HG03558 (cell line): ENCODE data around the gene MUC15.
"Not testable (repeated sequence)": the region's sequence is repeated elsewhere in the genome, so short reads cannot be mapped to it uniquely, and the experiment has no call there.

ENCODE experiments used
- ATAC-seq: cut with Tn5 transposase; IDR thresholded peaks from one replicate; pipeline ENCODE4 v1.9.1; 2021; ENCODE audit warnings: moderate number of reproducible peaks; ENCODE audit not compliant: unreplicated experiment; ENCODE audit errors: extremely low read depth

Gene MUC15, protein sequence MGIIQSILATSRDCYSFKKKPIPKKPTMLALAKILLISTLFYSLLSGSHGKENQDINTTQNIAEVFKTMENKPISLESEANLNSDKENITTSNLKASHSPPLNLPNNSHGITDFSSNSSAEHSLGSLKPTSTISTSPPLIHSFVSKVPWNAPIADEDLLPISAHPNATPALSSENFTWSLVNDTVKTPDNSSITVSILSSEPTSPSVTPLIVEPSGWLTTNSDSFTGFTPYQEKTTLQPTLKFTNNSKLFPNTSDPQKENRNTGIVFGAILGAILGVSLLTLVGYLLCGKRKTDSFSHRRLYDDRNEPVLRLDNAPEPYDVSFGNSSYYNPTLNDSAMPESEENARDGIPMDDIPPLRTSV

DNA sequence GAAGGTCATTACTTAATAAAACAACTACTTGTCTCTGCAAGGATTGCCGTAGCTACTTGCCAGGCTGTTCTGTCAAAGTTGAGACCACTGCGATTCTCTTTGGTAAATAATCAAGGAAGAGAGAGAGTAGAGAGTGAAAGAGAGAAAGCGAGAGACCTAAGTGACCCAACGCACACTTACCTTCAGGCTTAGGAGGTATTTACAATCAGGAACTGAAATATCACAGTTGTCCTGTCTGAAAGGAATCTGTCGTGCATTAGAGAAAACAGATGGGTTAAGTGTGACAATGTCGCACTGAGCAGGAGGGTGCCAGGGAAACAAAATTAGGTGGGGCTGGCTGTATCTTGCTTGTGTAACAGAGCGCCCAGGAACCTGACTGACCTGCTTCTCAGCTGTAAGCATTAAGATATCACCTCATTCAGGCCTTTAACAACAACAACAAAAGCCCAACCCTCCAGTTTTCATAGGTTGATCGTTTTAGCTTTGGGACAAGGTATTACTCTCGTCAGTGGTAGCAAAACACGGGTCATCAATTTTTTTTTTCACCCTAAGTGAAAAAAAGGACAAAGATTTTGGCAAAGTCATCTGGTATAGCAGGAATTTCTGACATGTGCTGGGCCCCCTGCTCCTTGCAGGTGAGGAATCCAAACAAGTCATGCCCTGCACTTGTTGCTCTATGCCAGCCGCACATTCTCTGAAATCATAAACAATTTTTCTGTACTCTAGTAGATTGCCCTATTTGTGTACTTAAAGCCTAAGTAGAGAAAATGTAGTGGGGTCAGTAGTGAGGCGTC is at the start of gene MUC15:
Gene MUC15 (minus strand): TSS at position 403 of the 794 bp plus-strand sequence. CDS start 5,169 bp downstream, outside the sequence.
- no peak for ATAC-seq

DNA sequence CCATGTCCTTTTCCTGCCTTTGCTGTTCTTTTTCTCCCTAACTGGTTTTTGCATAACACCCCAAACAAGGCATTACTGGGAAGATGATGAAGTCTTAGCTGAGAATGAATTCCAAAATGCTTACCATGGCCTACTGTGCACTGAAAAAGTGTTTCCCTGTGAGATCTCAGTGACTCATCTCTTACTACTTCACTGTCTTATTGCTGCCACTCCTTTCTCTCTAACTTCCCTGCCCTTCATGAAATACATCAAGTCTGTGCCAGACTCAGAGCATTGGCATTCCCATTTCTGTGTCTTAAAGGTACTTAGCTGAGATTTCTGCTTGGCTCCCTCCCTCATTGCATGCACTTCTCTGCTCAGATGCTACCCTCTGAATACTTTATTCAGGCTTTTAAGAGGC is 49.1 kb upstream of the MUC15 start:
- no peak for ATAC-seq

DNA sequence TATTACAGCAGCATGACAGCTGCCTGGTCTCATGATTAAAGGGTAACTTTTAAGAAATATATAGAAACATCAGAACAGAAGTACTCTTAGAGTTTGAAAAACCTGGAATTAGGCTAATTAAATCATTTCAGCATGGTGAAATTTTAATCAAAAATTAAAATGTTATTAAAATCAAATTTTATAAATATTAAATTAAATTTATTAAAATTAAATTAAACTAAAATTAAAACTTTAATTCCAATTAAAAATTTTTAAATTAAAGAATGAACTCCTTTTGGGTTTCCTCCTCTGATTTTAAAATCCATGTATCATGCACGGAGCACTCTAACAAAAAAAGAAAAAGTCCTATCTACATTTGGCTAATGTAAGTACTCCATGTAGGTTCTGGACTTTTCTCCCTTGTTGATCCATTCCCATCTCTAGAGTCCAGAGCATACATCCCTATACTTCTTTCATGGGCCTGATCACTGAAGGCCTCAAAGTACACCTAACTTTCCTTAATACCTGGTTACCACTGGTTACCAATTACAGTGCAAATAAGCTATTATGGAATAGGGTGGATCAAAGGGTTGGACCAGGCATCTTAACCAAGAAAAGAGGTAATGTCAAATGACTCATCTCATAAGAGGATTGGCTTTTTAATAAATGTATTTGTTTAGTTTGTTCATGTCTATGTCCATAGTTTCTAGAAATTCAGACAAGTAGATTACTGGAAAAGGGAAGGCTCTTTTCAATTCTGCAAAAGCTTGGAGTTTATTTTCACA is 48.4 kb upstream of the MUC15 start:
- ATAC-seq: no peak

DNA sequence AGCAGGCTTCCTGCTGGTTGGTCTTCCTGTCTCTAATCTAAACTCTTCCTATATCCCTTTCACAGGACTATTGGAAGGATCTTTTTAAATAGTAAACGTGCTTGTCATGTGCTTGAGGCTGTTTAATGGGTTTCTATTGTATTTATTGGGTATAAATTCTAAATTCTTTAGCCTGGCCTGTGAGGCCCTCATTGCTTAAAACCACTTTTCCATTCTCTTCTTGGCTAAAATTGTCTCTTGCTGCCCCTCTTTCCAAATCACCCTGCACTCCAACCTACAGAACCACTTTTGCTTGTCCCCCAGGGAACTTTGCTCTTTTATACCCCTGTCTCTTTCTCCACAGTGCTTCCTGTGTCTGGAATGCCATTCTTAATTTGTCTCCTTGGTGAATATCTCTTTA is 46.4 kb upstream of the MUC15 start:
- no peak for ATAC-seq

DNA sequence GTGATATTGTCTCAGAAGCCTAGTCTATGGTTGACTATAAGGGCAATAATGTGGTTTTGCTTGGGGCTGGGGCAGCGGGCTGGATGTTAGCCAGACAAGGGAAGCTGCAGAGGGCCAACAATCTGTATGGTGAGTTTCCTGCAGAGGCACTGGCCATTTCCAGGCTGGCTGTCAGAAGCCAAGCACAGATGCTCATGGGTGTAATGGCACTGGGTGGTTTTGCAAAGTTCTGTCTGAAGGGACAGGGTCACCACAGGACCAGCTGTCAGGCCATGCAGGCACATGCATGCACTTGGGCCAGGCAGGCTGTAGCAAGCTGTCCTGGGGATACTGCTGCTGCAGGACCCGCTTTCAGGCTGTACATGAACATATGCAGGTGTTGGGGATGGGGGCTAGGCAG is 41.7 kb upstream of the MUC15 start:
- ATAC-seq: no peak

DNA sequence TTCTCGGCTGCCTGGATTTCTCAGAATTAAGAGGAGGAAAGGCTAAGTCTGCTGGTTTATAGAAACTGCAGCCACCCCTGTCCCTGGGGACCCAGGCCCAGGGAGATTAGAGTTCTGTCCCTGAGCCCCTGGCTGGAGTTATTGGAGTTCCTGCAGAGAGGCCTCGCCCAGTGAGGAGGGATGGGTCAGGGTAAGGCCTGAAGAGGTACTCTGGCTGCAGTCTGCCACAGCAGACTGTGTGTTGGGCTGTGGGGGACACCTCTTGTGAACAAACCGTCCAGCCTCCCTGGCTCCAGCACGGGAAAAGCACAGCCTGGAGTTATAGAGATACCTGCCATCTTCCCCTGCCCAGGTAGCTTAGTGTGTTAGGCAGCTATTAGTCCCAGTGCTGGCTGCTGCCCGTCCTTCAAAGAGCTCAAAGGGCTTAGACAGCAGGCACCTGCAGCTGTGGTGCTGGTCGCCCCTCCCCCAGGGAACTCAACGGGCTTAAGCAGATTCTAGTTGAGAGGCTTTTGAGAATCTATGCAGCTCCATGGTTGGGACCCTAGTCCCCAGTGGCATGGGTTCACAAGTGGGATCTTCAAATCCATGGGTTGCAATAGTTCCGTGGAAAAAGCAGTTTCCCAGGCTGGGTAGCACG is 36.6 kb upstream of the MUC15 start:
- no peak for ATAC-seq

DNA sequence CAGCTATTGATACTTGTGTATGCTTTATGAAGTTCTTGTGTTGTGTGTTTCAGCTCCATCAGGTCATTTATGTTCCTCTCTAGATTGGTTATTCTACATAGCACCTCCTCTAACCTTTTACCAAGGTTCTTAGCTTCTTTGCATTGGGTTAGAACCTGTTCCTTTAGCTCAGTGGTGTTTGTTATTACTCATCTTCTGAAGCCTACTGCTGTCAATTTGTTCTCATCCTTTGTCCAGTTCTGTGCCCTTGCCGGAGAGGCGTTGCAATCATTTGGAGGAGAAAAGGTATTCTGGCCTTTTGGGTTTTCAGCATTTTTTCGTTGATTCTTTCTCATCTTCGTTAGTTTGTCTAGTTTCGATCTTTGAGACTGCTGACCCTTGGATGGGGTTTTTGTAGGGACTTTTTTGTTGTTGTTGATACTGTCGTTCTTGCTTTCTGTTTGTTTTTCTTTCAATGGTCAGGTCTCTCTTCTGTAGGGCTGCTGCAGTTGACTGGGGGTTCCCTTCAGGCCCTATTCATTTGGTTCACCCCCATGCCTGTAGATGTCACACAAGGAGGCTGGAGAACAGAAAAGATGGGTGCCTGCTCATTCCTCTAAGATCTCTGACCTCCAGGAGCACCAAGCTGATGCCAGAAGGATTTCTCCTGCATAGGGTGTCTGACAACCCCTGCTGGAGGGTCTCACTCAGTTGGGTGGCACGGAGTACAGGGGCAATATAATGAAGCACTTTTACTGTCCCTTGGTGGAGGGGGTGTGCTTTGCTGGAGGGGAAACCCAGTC is 35.9 kb upstream of the MUC15 start:
- ATAC-seq: no peak

DNA sequence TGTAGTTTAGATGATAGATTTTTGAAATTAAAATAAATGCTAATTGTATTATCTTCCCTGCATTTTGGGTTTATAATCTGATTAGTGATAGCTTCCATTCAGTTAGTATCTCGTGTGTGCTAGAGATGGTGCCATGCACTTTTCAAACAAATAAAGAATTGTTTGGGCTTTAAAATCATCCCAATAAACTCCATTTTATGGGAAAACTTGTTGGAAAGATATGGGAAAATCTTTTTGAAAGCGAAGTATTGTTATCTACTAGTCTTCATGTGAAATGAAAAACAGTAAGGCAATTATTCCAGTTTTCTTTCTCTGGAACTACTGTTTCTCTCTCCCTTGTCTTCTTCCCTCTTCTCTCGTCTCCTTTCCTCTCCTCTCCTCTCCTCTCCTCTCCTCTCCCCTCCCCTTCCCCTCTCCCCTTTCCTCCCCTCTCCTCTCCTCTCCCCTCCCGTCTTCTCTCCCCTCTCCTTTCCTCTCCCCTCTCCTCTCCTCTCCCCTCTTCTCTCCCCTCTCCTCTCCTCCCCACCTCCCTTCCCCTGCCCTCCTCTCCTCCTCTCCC is 27.9 kb upstream of the MUC15 start:
- ATAC-seq: no peak

DNA sequence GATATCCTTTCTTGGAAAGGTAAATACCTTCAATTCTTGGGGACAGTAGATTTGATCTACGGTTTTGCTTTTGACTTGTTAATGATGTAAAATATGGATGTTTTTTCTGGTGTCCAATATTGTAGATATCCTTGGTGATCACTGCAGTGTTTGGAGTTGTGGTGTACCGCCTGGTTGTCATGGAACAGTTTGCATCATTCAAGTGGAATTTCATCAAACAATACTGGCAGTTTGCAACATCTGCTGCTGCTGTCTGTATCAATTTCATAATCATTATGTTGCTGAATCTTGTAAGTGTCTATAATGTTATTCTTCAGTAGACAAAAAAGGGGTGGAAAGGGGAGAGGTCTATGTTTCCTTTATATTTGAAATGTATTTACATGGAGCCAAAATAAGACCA is 27.4 kb upstream of the MUC15 start:
- no peak for ATAC-seq

DNA sequence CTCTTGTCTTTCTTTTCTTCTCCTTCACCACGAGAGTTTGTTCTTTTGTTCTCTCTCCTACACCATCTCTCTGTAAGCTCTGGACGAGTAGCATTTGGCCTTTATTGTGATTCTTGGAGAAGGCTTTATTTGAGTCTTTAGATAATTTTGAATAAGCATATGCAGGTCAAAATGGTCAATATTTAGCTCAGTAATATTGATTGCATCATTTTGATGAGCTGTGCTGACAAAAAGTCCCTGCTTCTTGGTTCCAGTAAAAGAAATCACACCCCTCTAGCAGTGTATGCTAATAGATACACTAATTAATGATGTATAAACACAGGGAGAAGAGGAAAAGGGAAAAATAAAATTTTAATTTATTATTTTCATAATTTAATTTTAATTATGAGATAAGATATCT is 25.8 kb upstream of the MUC15 start:
- no peak for ATAC-seq

DNA sequence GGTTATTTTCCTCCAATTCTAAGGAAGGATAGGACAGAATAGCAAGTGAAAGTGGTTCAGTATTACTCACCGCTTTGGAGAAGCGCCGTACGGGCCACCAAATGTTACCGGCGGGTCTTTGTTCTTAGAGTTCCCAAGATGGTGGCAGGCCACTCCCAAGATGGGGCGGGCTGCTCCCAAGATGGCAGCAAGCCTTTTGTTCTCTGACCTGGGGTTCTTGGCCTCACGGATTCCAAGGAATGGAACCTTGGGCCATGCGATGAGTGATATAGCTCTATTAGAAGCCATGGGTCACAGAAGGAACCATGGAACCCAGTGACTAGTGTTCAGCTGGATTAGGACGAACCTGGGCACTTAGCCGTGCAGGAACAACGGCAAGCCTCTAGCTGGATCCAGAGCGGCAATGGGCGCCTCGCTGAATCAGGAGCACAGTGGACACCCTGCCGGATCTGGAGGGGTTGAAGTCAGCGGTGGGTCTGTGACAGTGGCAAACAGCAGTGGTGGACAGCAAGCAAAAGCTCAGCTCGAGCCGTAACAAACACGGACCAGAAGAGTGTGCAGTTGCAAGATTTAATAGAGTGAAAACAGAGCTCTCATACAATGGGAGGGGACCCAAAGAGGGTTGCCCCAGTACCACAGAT is 25.1 kb upstream of the MUC15 start:
- ATAC-seq: not testable (repeated sequence)

DNA sequence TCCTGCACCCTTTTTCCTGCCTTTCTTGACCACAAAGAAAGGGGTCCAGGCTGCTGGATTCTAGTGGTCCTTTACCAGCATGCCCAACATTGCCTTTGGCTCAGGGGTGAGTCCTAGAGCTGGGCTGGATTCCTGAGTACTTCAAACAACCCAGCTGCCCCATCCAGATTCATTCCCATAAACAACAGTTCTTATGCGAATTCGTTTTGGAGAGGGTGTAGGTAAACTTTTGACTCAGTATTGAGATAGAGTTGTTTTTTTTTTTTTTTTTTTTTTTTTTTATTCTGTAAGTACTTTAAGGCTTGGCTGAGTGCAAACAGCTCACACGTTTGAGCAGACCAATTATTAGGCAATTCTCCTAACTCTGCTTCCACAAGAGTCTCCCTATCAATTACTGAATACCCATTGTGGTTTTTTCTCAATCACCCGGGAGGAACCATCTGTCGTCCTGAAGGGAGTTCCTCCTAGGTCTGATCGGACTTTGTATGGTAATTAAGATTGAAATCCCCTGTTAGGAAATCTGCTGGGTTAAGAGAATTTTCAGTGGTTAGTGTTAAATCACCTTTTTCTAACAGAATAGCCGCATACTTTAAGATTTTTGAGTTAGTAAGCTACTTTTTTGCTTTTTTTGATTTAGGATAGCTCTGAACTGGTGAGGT is 23.3 kb upstream of the MUC15 start:
- not testable (repeated sequence) for ATAC-seq

DNA sequence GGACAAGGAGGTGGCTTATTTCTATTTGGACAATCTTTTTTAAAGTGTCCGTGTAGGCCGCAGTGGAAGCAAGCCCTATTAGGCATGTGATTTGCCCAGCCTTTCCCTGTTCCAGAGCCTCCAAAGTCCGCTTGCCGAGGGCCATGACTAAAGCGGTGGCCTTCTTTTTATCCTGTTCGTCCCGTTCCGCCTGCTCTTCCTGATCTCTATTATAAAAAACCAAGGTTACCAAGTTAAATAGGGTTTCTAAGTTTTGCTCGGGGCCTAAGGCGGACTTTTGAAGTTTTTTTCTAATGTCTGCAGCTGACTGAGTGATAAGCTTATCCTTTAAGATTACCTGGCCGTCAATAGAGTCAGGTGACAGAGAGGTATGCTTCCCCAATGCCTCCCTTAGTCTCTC is 21.6 kb upstream of the MUC15 start:
- no peak for ATAC-seq

DNA sequence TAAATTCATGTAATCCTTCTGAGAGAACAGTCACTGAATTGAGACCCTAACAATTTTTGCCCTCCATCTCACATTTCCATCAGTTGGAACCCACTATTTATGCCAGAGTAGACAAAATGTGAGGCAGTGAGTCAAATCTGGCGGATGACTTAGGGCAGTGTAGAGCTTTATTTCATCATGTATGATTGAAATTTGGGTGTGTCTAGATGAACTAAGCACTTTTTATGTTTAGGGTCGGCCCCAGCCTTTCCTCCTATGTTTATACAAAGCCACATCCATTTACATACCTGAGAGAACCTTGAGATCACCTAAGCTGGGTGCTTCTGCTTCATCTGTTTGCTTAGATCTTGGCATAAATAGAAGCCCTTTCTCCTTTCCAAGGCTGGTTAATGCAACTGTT is 15.0 kb upstream of the MUC15 start:
- no peak for ATAC-seq

DNA sequence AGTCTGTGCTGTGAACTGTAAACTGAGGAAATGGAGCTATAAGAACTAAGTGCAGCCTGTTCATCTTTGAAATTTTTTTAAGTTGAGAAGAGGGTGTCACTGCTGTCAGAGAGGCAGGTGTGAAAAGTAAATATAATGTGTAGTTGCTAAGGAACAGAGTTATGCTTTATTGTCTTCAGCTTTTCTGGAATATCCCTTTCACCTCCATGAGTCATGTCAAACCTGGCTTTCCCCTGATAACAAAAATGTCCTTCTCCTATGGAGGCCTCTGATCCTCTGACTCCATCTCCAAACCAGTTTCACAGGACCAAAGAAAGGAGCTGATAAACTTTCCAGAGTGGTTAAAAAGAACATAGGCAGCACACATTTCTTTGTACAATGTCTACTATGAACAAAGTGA is 12.8 kb upstream of the MUC15 start:
- ATAC-seq: no peak

DNA sequence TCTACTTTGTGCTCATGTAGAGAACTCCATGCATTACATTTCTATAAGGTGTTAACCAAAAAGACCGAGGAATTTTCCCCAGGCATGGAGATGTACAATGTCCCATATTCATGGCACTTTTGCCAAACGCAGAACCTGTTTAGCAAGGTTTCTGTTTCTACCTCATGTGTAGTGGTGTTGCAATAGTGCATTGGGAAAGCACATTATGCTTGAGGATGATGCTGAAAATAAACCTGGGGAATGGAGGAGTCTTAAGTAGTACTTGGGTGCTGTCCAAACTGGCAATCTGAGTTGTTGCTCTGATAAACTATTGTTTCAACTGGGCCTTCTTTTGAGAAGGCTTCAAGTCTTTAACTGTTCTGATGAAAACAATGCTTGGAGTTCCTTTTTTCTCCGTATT is 11.5 kb upstream of the MUC15 start:
- ATAC-seq: no peak

DNA sequence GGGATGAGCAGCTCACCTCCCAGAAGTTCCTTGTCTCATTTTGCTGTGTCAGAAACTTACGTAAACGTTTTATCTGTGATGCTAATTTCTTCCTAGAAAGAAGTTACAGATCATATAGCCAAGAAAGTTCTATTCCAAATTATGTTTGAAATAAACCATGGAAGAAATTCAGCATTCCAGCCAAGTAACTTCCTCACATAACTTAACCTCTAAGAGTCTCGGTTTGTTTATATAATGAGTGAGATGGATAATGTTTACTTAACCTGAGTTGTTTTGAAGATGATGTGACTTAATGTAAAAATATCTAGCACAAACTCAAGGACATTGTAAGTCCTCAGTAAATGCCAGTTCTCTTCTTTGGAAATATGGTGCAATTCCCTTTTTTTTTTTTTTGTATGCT is 8.9 kb upstream of the MUC15 start:
- ATAC-seq: no peak

DNA sequence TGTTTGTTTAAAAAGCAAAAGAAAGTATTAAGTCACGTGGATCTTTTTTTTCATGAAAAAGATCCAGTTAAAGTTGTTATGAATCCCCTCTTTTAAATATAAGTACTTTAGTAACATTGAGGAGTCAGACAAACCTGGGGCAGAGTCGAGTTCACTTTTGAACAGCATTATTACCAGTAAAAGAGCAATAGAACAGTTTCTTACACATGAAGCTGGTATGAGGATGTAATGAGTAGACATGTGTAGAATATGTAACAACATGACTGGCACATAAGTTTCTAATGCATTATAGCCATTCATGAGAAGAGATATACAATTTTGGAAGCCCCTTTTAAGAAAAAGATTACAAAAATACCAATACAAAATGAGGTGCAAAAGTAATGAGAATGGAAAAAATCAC is 7.6 kb upstream of the MUC15 start:
- ATAC-seq: no peak
